ENCODE measurements around the gene CYTH2.

The CYTH2 gene

DNA sequence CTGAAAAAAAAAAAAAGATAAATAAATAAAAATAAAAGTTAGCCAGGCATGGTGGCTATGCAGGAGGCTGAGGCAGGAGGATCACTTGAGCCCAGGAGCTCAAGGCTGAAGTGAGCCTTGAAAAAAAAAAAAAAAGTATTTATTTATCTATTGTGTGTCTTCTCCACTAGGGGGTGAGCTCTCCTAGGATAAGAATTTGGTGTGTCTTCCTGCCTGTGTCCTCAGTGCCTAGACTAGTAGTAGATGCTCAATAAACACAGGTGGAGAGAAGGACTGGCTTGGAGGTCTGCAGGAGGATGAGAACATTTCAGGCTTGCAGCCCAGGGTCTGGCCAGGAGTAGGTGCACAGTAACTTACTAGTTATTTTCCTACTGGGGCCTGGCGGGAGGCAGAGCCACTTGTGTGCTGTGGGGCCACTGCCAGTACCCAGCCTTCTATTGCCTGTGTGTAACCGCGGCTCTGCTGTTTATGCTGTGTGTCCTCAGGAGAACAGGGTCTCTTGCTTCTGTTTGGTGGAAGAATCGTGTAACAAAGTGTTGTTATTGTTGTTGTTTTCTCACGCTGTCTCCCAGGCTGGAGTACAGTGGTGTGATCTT lies 37.1 kb downstream of the CYTH2 start:
- Histone ChIP-seq H3K27me3 (ENCODE audit: insufficient read depth, poor library complexity, severe bottlenecking) (peaks cover 9% of the 10 kb centered on the region), H3K4me3 (replicated peaks; ENCODE audit: insufficient read depth, low read length) (no peak overlapping the region), H3K27ac (replicated peaks) (no peak overlapping the region)
- DNase-seq (ENCODE audit: low read depth in 1 of 2, low spot score in 1 of 2): peak; percentile 45 to 51
- no peak for TF ChIP-seq GABPA (IDR thresholded peaks at IDR 0.05; ENCODE audit: low read depth)
- TF ChIP-seq, protein P1, sequence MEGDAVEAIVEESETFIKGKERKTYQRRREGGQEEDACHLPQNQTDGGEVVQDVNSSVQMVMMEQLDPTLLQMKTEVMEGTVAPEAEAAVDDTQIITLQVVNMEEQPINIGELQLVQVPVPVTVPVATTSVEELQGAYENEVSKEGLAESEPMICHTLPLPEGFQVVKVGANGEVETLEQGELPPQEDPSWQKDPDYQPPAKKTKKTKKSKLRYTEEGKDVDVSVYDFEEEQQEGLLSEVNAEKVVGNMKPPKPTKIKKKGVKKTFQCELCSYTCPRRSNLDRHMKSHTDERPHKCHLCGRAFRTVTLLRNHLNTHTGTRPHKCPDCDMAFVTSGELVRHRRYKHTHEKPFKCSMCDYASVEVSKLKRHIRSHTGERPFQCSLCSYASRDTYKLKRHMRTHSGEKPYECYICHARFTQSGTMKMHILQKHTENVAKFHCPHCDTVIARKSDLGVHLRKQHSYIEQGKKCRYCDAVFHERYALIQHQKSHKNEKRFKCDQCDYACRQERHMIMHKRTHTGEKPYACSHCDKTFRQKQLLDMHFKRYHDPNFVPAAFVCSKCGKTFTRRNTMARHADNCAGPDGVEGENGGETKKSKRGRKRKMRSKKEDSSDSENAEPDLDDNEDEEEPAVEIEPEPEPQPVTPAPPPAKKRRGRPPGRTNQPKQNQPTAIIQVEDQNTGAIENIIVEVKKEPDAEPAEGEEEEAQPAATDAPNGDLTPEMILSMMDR (IDR thresholded peaks at IDR 0.05; ENCODE audit: insufficient read depth, low read length): peak; percentile 33

DNA sequence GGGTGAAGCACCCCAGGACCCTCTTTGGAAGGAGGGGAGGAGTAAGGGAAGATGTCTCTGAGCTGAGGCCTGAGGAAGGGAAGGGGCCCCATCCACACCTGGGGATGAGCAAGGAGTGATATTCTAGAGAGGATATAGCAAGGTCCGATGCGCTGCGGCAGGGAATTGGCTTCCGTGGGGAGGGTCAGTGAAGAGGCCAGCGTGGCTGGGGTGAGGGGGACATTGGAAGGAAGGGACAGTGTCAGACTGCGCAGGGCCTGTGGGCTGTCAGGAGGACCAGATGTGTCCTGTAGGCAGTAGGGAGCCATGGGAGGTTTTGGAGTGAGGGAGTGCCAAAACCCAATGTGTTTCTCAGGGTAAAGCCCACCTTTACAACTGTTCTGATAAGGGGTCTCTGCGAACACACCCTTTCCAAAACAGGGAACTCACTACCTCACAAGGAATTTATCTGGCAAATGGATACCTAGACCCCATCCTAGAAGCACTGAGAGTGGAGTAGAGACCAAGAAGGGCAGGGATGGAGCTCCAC lies 38.8 kb downstream of the CYTH2 start:
- TF ChIP-seq POLR2AphosphoS5 (IDR thresholded peaks at IDR 0.05; ENCODE audit: low read depth) (no peak), GABPA (IDR thresholded peaks at IDR 0.05; ENCODE audit: low read depth) (no peak), SPI1 (IDR thresholded peaks at IDR 0.05; ENCODE audit: borderline replicate concordance, low read depth) (no peak)
- TF ChIP-seq, protein P1 (IDR thresholded peaks at IDR 0.05; ENCODE audit: insufficient read depth, low read length): no peak
- Histone ChIP-seq H3K4me3 (replicated peaks; ENCODE audit: insufficient read depth, low read length) (no peak overlapping the region), H3K27ac (replicated peaks) (no peak overlapping the region), H3K27me3 (ENCODE audit: insufficient read depth, poor library complexity, severe bottlenecking) (peaks cover 20% of the 10 kb centered on the region)
- DNase-seq (ENCODE audit: low read depth in 1 of 2, low spot score in 1 of 2): no peak

DNA sequence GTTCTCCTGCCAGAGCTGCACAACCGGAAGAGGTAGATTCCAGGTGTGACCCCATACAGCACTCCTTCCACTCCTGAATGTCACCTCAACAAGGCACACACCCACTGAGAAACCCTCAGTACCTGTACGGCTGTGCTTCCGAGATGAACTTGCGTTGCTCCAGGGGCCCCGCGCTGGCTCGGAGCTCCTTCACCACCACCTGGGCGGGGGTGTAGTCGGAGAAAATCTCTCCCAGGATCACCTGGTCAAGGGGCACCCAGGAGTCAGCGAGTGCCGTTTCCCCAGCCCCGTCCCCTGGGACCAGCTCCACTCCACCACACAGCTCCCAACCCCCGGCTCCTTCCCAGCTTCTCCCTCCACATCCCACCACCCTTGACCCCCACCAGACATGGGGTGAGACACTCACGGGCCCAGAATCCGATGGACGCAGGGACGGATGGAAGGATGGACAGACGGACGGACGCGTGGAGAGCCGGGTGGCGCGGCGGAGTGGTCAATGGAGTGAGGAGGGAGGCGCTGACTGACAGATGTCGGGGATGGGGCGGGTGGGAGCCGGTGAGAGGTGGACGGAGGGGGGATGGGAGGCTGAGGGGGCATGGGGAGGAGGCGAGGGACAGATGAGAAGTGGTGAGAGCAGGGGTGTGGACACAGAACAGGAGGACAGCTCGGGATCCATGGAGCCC lies 39.7 kb downstream of the CYTH2 start:
- TF ChIP-seq, protein P1 (IDR thresholded peaks at IDR 0.05; ENCODE audit: insufficient read depth, low read length): no peak
- TF ChIP-seq, protein P2, sequence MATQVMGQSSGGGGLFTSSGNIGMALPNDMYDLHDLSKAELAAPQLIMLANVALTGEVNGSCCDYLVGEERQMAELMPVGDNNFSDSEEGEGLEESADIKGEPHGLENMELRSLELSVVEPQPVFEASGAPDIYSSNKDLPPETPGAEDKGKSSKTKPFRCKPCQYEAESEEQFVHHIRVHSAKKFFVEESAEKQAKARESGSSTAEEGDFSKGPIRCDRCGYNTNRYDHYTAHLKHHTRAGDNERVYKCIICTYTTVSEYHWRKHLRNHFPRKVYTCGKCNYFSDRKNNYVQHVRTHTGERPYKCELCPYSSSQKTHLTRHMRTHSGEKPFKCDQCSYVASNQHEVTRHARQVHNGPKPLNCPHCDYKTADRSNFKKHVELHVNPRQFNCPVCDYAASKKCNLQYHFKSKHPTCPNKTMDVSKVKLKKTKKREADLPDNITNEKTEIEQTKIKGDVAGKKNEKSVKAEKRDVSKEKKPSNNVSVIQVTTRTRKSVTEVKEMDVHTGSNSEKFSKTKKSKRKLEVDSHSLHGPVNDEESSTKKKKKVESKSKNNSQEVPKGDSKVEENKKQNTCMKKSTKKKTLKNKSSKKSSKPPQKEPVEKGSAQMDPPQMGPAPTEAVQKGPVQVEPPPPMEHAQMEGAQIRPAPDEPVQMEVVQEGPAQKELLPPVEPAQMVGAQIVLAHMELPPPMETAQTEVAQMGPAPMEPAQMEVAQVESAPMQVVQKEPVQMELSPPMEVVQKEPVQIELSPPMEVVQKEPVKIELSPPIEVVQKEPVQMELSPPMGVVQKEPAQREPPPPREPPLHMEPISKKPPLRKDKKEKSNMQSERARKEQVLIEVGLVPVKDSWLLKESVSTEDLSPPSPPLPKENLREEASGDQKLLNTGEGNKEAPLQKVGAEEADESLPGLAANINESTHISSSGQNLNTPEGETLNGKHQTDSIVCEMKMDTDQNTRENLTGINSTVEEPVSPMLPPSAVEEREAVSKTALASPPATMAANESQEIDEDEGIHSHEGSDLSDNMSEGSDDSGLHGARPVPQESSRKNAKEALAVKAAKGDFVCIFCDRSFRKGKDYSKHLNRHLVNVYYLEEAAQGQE (IDR thresholded peaks at IDR 0.05; ENCODE audit: insufficient replicate concordance, low read depth): no peak
- TF ChIP-seq GABPA (IDR thresholded peaks at IDR 0.05; ENCODE audit: low read depth) (no peak), POLR2AphosphoS5 (IDR thresholded peaks at IDR 0.05; ENCODE audit: low read depth) (no peak), SPI1 (IDR thresholded peaks at IDR 0.05; ENCODE audit: borderline replicate concordance, low read depth) (no peak)
- Histone ChIP-seq H3K27ac (replicated peaks) (no peak overlapping the region), H3K4me3 (replicated peaks; ENCODE audit: insufficient read depth, low read length) (no peak overlapping the region), H3K27me3 (ENCODE audit: insufficient read depth, poor library complexity, severe bottlenecking) (peaks cover 25% of the 10 kb centered on the region)
- no peak for DNase-seq (ENCODE audit: low read depth in 1 of 2, low spot score in 1 of 2)

DNA sequence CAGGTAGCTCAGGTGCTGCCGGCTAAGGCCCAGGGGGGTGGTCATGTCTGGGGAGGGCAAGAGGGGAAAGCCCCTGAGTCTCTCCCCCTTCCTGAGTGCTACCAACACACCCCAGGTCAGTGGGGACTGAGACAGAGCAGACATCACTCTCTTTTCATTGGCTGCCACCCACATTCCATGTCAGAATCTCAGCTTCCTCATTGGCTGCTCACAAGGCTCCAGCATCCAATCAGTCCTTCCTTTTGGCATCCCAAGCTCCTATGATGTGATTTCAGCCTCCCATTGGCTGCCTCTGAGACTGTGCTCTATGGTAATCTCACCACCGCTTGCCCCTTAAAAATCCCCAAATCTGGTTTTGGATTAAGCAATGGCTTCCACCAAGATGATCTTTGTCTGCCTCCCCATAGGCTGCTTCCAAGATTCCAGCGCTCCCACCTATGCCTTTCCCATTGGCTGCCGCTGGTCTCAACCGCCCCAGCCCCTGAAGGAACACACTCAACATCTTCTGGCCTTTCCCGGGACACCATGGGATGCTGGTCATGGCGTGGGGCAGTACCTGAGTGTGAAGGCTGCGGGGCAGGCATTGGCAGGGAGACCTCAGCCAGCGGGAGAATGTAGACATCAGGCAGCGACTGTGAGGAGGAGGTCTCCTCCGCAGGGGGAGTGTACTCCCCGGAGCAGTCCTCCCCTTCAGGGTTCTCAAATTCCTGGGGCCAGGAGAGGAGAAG lies 40.5 kb downstream of the CYTH2 start:
- peaks cover 25% of the 10 kb centered on the region for H3K27me3 ChIP-seq (ENCODE audit: insufficient read depth, poor library complexity, severe bottlenecking)
- no peak overlapping the region for H3K4me3 ChIP-seq (replicated peaks; ENCODE audit: insufficient read depth, low read length)
- TF ChIP-seq, protein P2 (IDR thresholded peaks at IDR 0.05; ENCODE audit: insufficient replicate concordance, low read depth): no peak
- TF ChIP-seq POLR2AphosphoS5 (IDR thresholded peaks at IDR 0.05; ENCODE audit: low read depth): no peak
- no peak for TF ChIP-seq GABPA (IDR thresholded peaks at IDR 0.05; ENCODE audit: low read depth)
- no peak for TF ChIP-seq SPI1 (IDR thresholded peaks at IDR 0.05; ENCODE audit: borderline replicate concordance, low read depth)
- TF ChIP-seq, protein P1 (IDR thresholded peaks at IDR 0.05; ENCODE audit: insufficient read depth, low read length): no peak
- no peak overlapping the region for H3K27ac ChIP-seq (replicated peaks)
- DNase-seq (ENCODE audit: low read depth in 1 of 2, low spot score in 1 of 2): no peak
